GM19240 (cell line): Measurements from ENCODE around the gene MGAT5.
"Not testable (repeated sequence)": the region's sequence is repeated elsewhere in the genome, so short reads cannot be mapped to it uniquely, and the experiment has no call there.

Source experiments
- DNase-seq: peaks from one replicate; pipeline ENCODE4 v3.0.0; 2011; ENCODE audit warnings: low spot score; ENCODE audit not compliant: insufficient read length

MGAT5 gene

DNA sequence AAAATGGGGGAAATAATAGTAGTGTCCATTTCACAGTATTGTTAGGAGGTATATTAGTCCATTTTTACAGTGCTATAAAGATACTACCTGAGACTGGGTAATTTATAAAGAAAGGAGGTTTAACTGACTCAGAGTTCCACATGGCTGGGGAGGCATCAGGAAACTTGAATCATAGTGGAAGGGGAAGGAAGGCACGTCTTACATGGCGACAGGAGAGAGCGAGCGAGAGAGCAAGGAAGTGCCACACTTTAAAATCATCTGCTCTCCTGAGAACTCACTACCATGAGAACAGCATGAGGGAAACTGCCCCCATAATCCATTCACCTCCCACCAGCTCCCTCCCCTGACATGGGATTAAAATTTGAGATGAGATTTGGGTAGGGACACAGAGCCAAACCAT, 23.4 kb downstream of the MGAT5 start:
- DNase-seq = no peak

GRCh38 chr2:134278553-134278952, 24.7 kb downstream of the MGAT5 start:
- no peak for DNase-seq

DNA sequence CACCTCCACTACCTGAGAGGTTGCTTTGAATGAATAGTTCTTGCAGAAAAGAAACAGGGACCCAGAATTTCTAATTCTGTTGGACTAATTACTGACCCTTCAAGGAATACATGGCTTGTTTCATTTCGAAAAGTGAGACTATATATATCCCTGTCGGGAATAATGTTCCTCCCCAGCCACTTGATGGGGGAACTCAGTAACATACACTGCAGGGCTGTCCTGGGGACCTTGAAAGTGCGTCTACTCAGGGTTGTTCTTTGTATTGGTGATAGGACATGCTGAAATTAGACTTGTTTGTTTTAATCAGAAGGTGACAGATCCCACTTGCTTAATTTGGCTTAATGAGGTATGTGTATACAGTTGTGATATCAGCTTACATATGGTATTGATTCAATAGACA, 25.5 kb downstream of the MGAT5 start:
- DNase-seq = no peak

- no peak for DNase-seq
Observed at GRCh38 chr2:134280231-134280630, 26.4 kb downstream of the MGAT5 start.

GRCh38 chr2:134280726-134281125, 26.9 kb downstream of the MGAT5 start:
- DNase-seq = no peak

GRCh38 chr2:134281815-134282419, 28.0 kb downstream of the MGAT5 start:
- DNase-seq = no peak

DNA sequence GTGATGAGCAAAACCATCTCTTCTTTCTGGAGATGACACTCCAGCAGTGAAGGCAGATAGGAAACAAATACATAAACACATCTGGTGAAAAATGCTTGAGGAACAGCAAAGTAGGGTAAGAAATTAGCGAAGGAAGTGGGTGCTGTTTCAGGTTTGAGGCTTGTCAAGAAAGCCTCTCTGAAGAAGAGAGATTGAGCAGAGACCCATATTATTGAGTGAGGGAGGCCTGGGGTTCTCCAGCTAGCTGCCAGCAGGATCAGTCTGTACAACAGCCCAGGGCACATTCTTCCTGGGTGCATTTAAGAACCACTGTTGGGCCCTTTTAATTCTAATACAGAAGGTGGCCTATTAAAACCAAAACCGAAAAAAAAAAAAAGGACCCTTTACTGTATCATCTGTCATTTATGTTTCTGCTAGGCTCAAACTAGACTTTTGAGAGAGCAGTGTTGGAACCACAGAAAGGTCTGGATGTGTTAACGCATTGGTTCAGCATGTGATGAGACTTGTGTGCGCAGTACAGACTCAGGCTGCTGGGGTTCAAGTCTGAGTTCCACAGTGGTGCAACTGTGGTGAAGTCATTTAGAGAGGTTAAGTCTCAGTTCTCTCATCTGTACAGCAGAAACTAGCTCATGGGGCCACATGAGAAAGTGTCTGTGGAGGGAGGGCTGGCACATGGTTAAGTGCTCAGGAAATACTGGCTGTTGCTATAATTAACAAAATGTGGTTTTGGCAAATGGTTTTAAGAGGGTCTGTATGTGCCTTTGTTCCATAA, 28.9 kb downstream of the MGAT5 start:
- DNase-seq = no peak

- no peak for DNase-seq
Observed at GRCh38 chr2:134283661-134284060, 29.8 kb downstream of the MGAT5 start.

DNA sequence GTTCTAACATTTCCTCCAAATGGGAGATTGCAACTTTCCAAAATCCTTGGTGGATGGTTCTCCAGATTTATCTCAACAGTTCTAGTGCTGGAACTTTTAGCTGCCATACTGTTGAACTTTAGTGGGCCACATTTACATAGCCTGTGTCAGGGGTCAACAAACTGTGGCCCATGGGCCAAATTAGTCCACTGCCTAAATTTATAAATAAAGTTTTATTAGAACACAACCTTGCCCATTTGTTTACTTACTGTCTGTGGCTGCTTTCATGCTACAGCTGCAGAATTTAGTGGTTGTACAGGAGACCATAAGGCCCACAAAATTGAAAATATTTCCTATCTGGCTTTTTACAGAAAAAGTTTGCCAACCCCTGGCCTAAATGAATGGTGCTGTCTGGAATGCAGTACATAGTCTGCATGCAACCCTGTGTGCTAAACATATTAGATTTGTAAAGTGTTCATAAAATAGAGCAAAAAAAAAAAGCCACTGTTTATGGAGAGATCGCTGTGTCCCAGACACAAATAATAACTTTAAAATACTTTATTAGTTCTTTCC, 30.3 kb downstream of the MGAT5 start:
- no peak for DNase-seq

- no peak for DNase-seq
Observed at GRCh38 chr2:134287323-134287722, 33.5 kb downstream of the MGAT5 start.

DNA sequence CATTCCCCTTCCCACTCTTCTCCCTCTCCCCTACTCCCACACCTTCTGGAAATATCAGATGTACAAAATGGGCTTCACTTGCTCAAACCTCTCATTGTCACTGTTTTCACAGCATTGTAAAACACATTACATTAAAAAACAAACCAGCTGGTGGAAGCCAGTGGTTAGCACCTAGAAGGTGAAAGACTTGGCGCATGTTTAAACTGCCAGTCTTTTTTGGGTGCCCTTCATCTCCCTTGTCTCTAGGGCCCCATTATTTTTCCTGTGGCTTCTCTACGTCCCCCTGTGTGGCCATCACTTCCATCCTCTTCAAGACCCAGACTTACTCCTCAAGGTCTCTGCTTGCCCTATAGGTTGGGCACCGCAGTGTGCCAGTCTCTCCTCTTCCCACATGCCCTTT, 34.9 kb downstream of the MGAT5 start:
- no peak for DNase-seq

DNA sequence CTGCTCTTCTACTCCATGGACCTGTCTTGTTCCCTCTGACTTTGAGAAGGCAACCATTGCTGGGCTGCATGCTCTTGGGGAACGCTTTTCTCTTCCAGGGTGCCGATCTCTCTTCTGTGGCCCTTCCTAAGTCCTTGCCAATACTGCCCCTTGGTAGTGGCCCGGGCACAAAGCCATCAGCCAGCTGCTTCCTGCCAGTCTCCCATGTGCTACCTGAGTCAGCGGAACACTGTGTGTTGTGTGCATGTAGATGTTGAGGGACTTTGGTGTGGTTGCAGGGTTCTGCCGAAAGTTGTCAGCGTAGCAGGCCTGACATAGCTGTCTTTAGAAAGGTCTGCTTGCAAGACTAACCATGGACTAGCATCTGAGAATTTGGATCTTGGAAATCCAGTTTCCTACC, 35.4 kb downstream of the MGAT5 start:
- DNase-seq = no peak

DNA sequence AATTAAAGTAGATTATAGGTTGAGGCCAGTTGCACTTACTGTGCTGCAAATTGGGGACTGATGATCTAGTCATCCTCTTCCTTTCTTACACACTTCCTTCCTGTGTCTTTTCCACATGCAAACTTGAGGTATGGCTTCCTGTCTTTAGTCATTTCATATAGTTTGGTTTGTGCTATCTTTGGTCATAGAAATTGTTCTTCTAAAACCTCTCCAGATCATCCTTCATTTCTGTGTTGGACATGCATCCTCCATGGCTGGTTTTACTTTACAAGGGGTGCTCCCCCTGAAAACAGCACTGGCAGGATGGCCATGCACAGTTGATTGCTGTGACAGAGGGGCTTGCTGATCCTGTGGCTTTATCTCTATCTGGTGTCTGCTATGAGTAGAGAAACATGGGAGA, 36.5 kb downstream of the MGAT5 start:
- no peak for DNase-seq

GRCh38 chr2:134292514-134292913, 38.6 kb downstream of the MGAT5 start:
- DNase-seq = no peak

DNA sequence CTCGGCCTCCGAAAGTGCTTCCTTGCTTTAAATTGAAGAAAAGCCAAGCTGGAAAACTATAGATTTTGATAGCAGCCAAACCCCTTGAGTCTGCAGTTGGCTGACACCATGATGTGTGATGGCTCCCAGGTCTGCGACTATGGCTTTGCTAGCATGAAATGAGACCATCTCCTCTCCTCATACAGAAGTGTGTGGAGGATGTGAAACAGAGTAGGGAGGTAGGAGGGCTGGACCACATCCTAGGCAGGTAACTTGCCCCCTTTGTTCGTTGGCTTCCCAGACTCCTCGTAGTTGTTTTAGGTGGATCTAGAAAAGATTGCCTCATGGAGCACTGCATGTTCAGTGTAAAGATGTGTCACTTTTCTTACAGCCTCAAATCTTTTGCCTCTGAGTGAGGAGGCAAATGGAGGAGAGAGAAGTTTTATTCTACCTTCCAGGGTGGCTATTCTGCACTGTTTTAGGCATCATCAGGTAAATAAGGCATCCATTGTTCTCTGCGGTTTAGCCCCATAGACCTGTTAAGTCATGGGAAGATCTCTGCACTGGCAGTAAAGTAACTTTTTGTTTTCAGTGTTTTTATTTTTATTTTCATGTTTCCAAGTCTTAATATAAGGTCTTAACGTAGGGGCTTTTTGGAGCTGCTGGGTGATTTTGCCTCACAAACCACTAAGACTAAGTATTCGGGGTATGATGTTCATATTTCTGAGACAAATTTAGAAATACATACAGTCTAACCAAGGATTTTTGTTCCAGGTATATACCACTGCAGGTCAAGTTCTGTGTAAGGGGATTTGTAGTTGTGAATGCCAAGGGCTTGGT, 40.1 kb downstream of the MGAT5 start:
- DNase-seq = no peak

GRCh38 chr2:134294598-134294997, 40.7 kb downstream of the MGAT5 start:
- not testable (repeated sequence) for DNase-seq

DNA sequence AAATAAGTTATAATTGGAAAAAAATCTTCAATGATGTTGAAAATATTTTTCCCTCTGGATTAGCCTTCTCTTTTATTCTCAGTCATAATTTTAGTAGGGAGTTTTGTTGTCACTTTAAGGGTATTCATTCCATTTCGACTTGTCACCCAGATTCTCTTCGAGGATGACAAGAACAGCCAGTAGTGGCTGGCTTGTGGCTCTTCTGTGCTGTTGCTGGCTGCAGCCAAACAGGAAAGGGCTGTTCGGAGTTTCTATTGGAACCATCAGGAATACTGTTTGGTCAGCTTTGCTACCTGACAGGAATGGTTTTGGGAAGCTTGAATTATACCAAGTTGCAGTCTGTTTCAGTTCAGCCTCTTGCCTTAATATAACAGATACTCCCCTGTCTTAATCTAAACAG, 41.6 kb downstream of the MGAT5 start:
- DNase-seq = no peak

GRCh38 chr2:134296301-134296700, 42.4 kb downstream of the MGAT5 start:
- no peak for DNase-seq

DNA sequence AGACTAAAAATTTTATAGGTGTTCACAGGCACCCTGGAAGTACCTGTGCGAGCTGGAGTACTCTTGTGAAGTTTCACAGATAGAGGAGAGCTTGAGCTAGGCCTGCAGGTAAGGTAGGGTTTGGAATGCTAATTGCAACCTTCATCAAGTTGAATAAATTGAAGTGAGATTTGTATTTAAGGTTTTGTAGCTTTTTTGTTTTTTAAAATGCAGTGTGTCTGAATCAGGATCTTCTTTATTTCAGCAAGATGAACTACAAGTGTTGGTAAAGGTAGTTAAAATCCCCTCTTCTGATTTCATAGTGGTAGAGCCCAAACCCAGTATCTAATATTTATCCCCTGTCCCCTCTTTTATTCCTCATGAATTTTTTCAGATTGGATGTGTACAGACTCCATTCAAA, 45.5 kb downstream of the MGAT5 start:
- no peak for DNase-seq

DNA sequence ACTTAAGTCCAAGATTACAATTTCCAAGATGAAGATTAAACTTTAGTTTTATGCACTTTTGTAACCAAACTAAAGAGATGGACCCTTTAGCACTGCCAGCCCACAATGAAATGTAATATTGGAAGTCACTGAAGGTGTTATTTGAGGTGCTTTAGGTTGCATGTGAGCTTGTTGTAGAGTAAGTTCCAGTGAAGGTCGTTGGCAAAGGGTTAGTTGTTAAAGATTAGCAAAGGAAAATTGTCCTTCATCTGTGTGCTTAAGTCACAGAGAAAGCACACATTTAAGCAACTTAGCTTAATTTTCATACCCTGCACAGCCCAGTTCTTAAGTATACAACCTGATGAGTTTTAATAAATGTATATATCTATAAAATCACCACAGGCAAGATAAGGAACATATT, 46.7 kb downstream of the MGAT5 start:
- no peak for DNase-seq

GRCh38 chr2:134301099-134301927, 47.4 kb downstream of the MGAT5 start:
- no peak for DNase-seq
